ENCODE measurements around the gene XG. TPM values are rescaled to one million over a fixed set of nuclear protein-coding genes. Genes with fewer than 3 reads are reported as not detected.
"Not testable (repeated sequence)": the region's sequence is repeated elsewhere in the genome, so short reads cannot be mapped to it uniquely, and the experiment has no call there.

XG gene
- total RNA-seq, 1 experiment from 2014 or later = not detected

GRCh38 chrX:2801223-2801622 lies 49.4 kb downstream of the XG start:
- POLR2A ChIA-PET (ENCODE audit: unreplicated experiment) = no interaction called here
- intact Hi-C loops (cut with micrococcal nuclease; ENCODE audit: unreplicated experiment) = no loop called here
- no TSS peak for BruUV-seq (replicated peaks)
- Histone ChIP-seq H3K79me2 (ENCODE audit: low read depth) (no peaks in the 10 kb centered on the region), H3K27me3 (ENCODE audit: insufficient read depth, low read depth) (no peaks in the 10 kb centered on the region), H3K4me3 (no peak overlapping the region), H3K4me2 (no peak overlapping the region), H3K36me3 (ENCODE audit: low read depth) (no peaks in the 10 kb centered on the region), H3K4me1 (replicated peaks; ENCODE audit: insufficient read depth) (peaks cover 37% of the 10 kb centered on the region), H3K27ac (no peak overlapping the region), H3K9me3 (ENCODE audit: insufficient read depth, low read depth) (no peaks in the 10 kb centered on the region), H3F3A (ENCODE audit: insufficient read depth, low read depth) (peaks cover 12% of the 10 kb centered on the region), H2AFZ (no peak overlapping the region), H3K9me2 (ENCODE audit: insufficient read depth) (no peaks in the 10 kb centered on the region), H4K20me1 (ENCODE audit: insufficient read depth) (no peaks in the 10 kb centered on the region)
- no peak for DNase-seq
- CTCF ChIA-PET = no interaction called here
- TF ChIP-seq EZH2 (IDR thresholded peaks at IDR 0.05; ENCODE audit: low read depth) (no peak), CTCF (conservative IDR thresholded peaks at IDR 0.05) (no peak)

DNA sequence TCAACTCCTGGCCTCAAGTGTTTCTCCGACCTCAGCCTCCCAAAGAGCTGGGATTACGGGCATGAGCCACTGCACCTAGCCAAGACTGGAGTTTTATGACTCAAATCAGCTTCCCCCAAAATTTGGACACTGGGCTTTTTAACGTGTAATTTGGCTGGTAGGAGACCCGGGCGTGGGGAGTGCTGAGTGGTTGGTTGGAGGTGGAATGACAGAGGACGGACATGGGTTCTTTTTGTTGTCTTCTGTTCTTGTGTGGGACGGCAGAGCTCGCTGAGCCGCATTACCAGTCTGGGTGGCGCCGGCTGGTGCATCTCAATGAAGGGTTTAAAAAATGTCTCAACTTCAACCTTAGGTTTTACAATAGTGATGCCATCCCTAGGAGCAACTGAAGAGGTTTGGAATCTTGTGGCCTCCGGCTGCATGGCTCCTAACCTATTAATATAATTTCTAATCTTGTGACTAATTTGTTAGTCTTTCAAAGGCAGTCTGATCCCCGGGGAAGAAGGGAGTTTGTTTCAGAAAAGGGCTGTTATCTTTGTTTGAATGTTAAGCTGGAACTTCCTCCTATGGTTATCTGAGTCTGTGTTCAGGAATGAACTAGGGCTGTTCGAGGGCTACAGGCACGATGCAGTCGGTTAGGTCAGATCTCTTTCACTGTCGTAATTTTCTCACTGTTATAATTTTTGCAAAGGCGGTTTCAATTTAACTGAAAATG lies 50.7 kb downstream of the XG start:
- H3K9me2 ChIP-seq (ENCODE audit: insufficient read depth); H3K79me2 ChIP-seq (ENCODE audit: low read depth); H3K27me3 ChIP-seq (ENCODE audit: insufficient read depth, low read depth); intact Hi-C loops (cut with micrococcal nuclease; ENCODE audit: unreplicated experiment); H3K4me3 ChIP-seq; BruUV-seq (replicated peaks); H3K36me3 ChIP-seq (ENCODE audit: low read depth); CTCF ChIA-PET; H4K20me1 ChIP-seq (ENCODE audit: insufficient read depth); H3K9me3 ChIP-seq (ENCODE audit: insufficient read depth, low read depth); POLR2A ChIA-PET (ENCODE audit: unreplicated experiment): not testable (repeated sequence)
- DNase-seq = peak in 1 of 2 experiments; percentile 68
- H3K4me2 ChIP-seq = peak overlapping the region; percentile 60
- peaks cover 12% of the 10 kb centered on the region for H3F3A ChIP-seq (ENCODE audit: insufficient read depth, low read depth)
- H2AFZ ChIP-seq = peak overlapping the region; percentile 70
- peaks cover 37% of the 10 kb centered on the region for H3K4me1 ChIP-seq (replicated peaks; ENCODE audit: insufficient read depth)
- H3K27ac ChIP-seq = peak overlapping the region; percentile 50

DNA sequence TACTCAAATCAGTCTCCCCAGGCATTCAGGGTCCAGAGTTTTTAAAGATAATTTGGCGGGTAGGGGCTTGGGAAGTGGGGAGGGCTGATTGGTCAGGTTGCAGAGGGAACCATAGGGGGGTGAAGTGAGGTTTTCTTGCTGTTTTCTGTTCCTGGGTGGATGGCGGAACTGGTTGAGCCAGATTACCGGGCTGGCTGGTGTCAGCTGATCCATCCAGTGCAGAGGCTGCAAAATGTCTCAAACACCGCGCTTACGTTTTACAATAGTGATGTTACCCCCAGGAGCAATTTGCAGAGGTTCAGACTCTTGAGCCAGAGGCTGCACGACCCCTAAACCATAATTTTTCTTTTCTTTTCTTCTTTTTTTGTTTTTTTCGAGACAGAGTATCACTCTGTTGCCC lies 51.6 kb downstream of the XG start:
- Histone ChIP-seq H3K4me1 (replicated peaks; ENCODE audit: insufficient read depth) (peaks cover 37% of the 10 kb centered on the region), H3F3A (ENCODE audit: insufficient read depth, low read depth) (peaks cover 12% of the 10 kb centered on the region), H3K4me2 (peak overlapping the region; percentile 60), H3K4me3 (peak overlapping the region; percentile 18; the same call in 1 of the 2 replicates)
- intact Hi-C loops (cut with micrococcal nuclease; ENCODE audit: unreplicated experiment); H3K36me3 ChIP-seq (ENCODE audit: low read depth); POLR2A ChIA-PET (ENCODE audit: unreplicated experiment); H3K27ac ChIP-seq; H4K20me1 ChIP-seq (ENCODE audit: insufficient read depth); H3K27me3 ChIP-seq (ENCODE audit: insufficient read depth, low read depth); H3K9me2 ChIP-seq (ENCODE audit: insufficient read depth); BruUV-seq (replicated peaks); CTCF ChIA-PET; H2AFZ ChIP-seq; H3K9me3 ChIP-seq (ENCODE audit: insufficient read depth, low read depth); H3K79me2 ChIP-seq (ENCODE audit: low read depth): not testable (repeated sequence)
- peak in 1 of 2 experiments; percentile 31 for DNase-seq

GRCh38 chrX:2804106-2804843 lies 52.4 kb downstream of the XG start:
- Histone ChIP-seq H3K4me2 (peak overlapping the region; percentile 66), H3K4me3 (peak overlapping the region; percentile 21; the same call in 1 of the 2 replicates), H3F3A (ENCODE audit: insufficient read depth, low read depth) (peaks cover 12% of the 10 kb centered on the region), H3K4me1 (replicated peaks; ENCODE audit: insufficient read depth) (peaks cover 37% of the 10 kb centered on the region), H2AFZ (0 out of 2 replicates have a peak overlapping the region, but pooled peaks have one; percentile 77), H3K27ac (peak overlapping the region; percentile 74)
- intact Hi-C loops (cut with micrococcal nuclease; ENCODE audit: unreplicated experiment) = loop anchor here (2.0 kb wide), 1 partner anchor 107 kb away; no protein-coding TSS in a partner anchor
- BruUV-seq (replicated peaks); H3K9me3 ChIP-seq (ENCODE audit: insufficient read depth, low read depth); H3K79me2 ChIP-seq (ENCODE audit: low read depth); CTCF ChIA-PET; H3K9me2 ChIP-seq (ENCODE audit: insufficient read depth); H3K36me3 ChIP-seq (ENCODE audit: low read depth); H4K20me1 ChIP-seq (ENCODE audit: insufficient read depth); POLR2A ChIA-PET (ENCODE audit: unreplicated experiment); H3K27me3 ChIP-seq (ENCODE audit: insufficient read depth, low read depth): not testable (repeated sequence)
- DNase-seq = peak in 1 of 2 experiments; percentile 51

DNA sequence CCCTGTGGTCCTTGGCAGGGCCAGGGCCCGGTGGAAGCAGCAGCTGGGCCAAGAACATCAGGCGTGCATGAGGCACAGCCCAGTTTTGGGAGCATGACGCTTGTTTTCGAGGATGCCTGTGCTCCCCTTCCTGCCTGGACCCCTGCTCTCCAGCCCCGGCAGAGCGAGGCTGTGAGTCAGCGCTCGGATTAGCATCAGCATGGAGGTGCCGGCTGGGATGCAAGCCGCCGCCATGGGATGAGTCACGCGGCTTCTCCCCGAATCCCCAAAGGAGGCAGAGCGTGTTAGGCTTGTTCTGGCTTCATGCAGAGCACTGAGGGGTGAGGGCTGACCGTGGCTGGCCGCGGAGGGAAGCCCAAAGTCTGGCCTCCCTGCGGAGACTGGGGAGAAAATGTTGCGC lies 53.0 kb downstream of the XG start:
- H3K79me2 ChIP-seq (ENCODE audit: low read depth); H3K9me3 ChIP-seq (ENCODE audit: insufficient read depth, low read depth); H3K9me2 ChIP-seq (ENCODE audit: insufficient read depth); BruUV-seq (replicated peaks); H4K20me1 ChIP-seq (ENCODE audit: insufficient read depth); POLR2A ChIA-PET (ENCODE audit: unreplicated experiment); CTCF ChIA-PET; H3K36me3 ChIP-seq (ENCODE audit: low read depth); H3K27me3 ChIP-seq (ENCODE audit: insufficient read depth, low read depth): not testable (repeated sequence)
- Histone ChIP-seq H3K4me2 (peak overlapping the region; percentile 66), H3K4me1 (replicated peaks; ENCODE audit: insufficient read depth) (peaks cover 37% of the 10 kb centered on the region), H3F3A (ENCODE audit: insufficient read depth, low read depth) (peaks cover 12% of the 10 kb centered on the region), H2AFZ (peak overlapping the region; percentile 77), H3K27ac (peak overlapping the region; percentile 74), H3K4me3 (peak overlapping the region; percentile 21; the same call in 1 of the 2 replicates)
- intact Hi-C loops (cut with micrococcal nuclease; ENCODE audit: unreplicated experiment) = loop anchor here (2.0 kb wide), 1 partner anchor 108 kb away; no protein-coding TSS in a partner anchor
- DNase-seq = peak; percentile 58 to 81

Data from PC-9 (cell line).